ENCODE results near the gene GTPBP6.

The GTPBP6 gene

DNA sequence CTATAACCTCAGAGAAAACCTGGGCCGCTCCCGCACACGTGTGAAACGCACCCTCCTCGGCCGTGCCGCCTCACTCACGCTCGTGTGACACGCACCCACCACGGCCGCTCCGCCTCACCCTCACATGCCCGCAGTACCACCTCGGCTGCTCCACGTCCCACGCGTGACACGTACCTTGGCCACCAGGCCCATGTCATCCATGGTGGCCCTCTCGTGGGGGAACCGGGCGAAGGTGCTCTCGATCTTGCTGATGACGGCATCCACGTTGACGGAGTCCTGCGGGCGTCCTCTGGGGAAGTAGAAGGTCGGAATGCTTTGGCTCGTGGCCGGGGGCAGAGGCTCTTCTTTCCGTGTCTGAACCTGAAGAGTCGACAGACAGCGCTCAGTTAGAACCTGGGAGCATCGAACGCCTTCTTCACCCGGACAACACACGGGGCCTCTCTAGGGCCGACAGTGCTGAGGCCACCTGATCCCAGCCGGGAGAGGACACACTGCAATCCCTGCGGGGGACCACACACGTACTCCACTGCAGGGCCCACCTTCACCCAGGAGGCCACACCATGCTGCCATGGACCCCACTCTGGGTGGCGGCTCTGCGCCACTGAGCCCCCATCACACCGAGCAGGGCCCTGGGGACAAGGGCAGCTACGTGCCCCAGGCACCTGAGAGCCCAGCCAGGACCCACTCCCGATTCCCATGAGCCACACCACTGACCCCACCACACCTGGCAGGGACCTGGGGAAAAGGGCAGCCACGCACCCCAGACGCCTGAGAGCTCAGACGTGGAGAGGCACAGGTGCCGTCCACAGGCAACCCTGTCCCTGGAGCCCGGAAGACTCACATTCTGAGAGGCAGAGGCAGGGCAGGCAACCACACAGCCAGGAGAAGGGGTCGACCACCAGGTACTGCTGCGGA, 42.9 kb upstream of the GTPBP6 start:
- no peak for TF ChIP-seq CTCF (IDR thresholded peaks at IDR 0.05; ENCODE audit: low read depth, low read length)

DNA sequence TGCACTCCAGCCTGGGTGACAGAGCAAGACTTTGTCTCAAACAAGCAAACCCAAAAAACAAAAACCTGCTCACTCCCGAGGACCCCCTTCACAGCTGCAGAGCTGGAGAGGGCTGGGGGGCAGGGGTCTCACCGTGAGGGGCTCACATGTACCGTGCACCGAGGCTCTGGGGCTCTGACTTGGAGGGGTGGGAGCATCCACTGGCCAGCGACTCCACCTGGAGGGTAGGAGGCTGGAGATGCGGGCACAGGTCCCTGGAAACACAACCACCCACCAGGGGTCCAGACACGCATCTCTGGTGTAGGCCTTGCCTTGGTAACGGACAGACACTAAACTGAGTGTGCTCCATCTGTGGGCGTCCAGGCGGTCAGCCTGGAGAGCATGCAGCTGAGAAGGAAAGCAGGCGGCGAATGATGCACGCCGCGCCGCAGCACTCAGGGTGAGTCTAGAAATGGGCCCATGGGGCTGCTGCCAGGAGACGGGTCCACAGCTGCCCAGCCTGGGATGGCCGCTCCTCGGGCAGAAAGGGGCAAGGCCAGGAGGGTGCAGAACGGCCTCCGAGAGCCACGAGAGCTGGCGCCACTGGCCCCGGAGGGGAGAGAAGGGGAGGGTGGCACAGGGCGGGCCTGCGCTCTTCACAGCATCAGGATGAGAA, 42.0 kb upstream of the GTPBP6 start:
- DNase-seq (ENCODE audit: extremely low read depth, low read depth): no peak
- no peak for TF ChIP-seq CTCF (IDR thresholded peaks at IDR 0.05; ENCODE audit: low read depth, low read length)

More for the DNA sequence above, 42.9 kb upstream of the GTPBP6 start:
- no peak for DNase-seq (ENCODE audit: extremely low read depth, low read depth)

DNA sequence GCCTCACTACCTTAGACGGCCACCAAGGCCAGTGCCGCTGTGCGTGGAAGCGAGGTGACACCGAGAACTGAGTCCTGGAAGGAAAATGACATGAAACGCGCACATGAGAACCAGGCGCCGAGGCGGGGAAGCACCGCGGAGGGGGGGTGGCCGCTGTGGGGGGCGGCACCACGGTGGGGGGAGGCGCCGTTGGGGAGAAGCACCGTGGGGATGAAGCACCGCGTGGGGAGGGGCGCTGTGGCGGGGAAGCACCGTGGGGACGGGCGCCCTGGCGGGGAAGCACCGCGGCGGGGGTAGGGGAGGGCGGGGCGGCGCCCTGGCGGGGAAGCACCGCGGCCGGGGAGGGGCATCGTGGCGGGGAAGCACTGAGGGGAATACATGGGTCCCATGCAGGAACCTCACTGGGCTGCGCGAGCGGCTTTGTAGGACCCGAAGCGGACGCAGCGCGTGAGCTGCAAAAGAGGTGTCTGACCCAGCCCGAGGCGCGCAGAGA, 40.1 kb upstream of the GTPBP6 start:
- TF ChIP-seq CTCF (IDR thresholded peaks at IDR 0.05; ENCODE audit: low read depth, low read length): no peak
- DNase-seq (ENCODE audit: extremely low read depth, low read depth): no peak

GRCh38 chrX:357693-358471, 39.3 kb upstream of the GTPBP6 start:
- no peak for DNase-seq (ENCODE audit: extremely low read depth, low read depth)
- no peak for TF ChIP-seq CTCF (IDR thresholded peaks at IDR 0.05; ENCODE audit: low read depth, low read length)

DNA sequence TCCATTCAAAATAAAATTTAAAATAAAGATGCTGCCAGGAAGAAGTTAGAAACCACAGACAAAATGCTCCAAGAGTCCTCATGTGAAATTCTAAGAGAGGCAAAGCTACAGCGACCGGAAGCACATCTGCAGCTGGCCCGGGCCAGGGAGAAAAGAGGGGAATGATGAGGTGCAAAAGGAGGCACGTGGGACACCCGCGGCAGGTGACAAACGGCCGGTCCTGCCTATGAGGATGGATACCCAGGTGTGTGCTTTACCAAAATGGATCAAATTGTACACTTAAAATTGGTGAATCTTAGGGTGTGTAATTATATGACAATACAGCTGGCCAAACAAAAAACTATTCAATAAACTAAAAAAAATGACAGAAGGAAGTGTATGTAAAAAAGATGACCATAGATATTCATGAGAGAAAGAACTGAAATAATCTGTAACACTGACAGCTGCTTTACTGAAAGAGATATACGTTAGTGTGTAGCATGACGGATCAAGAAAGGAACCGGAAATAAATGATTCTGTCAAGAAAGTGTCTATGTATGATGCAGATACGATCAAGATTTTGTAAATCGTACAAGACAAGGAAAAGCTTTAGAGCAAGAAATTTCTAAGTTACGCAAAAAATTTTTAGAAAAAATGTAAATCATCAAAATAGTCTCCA, 38.6 kb upstream of the GTPBP6 start:
- TF ChIP-seq CTCF (IDR thresholded peaks at IDR 0.05; ENCODE audit: low read depth, low read length): no peak
- no peak for DNase-seq (ENCODE audit: extremely low read depth, low read depth)

GRCh38 chrX:356385-357034, 37.9 kb upstream of the GTPBP6 start:
- no peak for DNase-seq (ENCODE audit: extremely low read depth, low read depth)
- no peak for TF ChIP-seq CTCF (IDR thresholded peaks at IDR 0.05; ENCODE audit: low read depth, low read length)
